COR-L47 (cell line): ENCODE data around the gene GXYLT2.

Experiments
- DNase-seq: peaks from one replicate; lab custom pipeline; 2025; lab: John Stamatoyannopoulos, UW

GXYLT2 gene

GRCh38 chr3:72887705-72888545 is at the start of gene GXYLT2:
Gene GXYLT2, plus strand, starts transcription at chr3:72888046. Its CDS starts 188 bp downstream, at chr3:72888234.
- DNase-seq: peak; percentile 31

- no peak for DNase-seq
Measured at GRCh38 chr3:72839057-72839456, 48.8 kb upstream of the GXYLT2 start.

GRCh38 chr3:72844436-72844993 is 43.3 kb upstream of the GXYLT2 start:
- no peak for DNase-seq

GRCh38 chr3:72846166-72846565 is 41.7 kb upstream of the GXYLT2 start:
- DNase-seq: no peak

GRCh38 chr3:72847282-72847681 is 40.6 kb upstream of the GXYLT2 start:
- DNase-seq: no peak

GRCh38 chr3:72847751-72848702 is 39.8 kb upstream of the GXYLT2 start, which contains the start of gene SHQ1:
Gene SHQ1, minus strand, starts transcription at chr3:72848445. Its CDS starts 105 bp downstream, at chr3:72848340.
- DNase-seq: peak; percentile 81

- no peak for DNase-seq
Measured at GRCh38 chr3:72848703-72849081, 39.2 kb upstream of the GXYLT2 start.

GRCh38 chr3:72855001-72855400 is 32.8 kb upstream of the GXYLT2 start:
- no peak for DNase-seq

- DNase-seq: no peak
Measured at GRCh38 chr3:72860053-72860452, 27.8 kb upstream of the GXYLT2 start.

- DNase-seq: no peak
Measured at GRCh38 chr3:72860846-72861245, 27.0 kb upstream of the GXYLT2 start.

- DNase-seq: no peak
Measured at GRCh38 chr3:72862314-72863090, 25.3 kb upstream of the GXYLT2 start.

- no peak for DNase-seq
Measured at GRCh38 chr3:72872183-72872582, 15.7 kb upstream of the GXYLT2 start.

- no peak for DNase-seq
Measured at GRCh38 chr3:72887343-72887704, 522 bp upstream of the GXYLT2 start.

- DNase-seq: no peak
Measured at GRCh38 chr3:72888546-72889309, 882 bp downstream of the GXYLT2 start.

- DNase-seq: no peak
Measured at GRCh38 chr3:72889310-72890165, 1.7 kb downstream of the GXYLT2 start.

- DNase-seq: no peak
Measured at GRCh38 chr3:72890166-72890925, 2.5 kb downstream of the GXYLT2 start.

GRCh38 chr3:72891053-72891855 is 3.4 kb downstream of the GXYLT2 start:
- DNase-seq: no peak

GRCh38 chr3:72892081-72892775 is 4.4 kb downstream of the GXYLT2 start:
- DNase-seq: no peak
